ENCODE results near the gene STXBP5.

DNA sequence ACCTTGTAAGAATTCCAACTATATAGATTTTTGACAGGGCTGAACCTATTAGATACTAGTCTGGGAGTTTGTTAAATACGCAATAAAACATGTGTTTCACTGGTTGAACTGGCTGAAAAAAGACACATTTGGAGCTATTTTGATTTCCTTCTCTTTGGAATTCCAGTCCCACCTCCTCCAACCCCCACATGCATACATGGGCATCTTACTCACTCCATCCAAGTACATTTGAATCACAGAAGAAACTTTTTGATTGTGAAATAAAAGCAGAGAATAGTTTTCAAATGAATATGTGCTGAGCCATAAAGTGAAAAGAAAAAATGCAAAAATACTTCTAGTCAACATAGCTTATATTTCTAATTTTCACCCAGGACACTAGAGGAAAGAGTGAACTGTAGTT lies 33.9 kb upstream of the STXBP5 start:
- TF ChIP-seq, protein P1, sequence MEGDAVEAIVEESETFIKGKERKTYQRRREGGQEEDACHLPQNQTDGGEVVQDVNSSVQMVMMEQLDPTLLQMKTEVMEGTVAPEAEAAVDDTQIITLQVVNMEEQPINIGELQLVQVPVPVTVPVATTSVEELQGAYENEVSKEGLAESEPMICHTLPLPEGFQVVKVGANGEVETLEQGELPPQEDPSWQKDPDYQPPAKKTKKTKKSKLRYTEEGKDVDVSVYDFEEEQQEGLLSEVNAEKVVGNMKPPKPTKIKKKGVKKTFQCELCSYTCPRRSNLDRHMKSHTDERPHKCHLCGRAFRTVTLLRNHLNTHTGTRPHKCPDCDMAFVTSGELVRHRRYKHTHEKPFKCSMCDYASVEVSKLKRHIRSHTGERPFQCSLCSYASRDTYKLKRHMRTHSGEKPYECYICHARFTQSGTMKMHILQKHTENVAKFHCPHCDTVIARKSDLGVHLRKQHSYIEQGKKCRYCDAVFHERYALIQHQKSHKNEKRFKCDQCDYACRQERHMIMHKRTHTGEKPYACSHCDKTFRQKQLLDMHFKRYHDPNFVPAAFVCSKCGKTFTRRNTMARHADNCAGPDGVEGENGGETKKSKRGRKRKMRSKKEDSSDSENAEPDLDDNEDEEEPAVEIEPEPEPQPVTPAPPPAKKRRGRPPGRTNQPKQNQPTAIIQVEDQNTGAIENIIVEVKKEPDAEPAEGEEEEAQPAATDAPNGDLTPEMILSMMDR (IDR thresholded peaks at IDR 0.05) = no peak
- no peak for TF ChIP-seq POLR2A (IDR thresholded peaks at IDR 0.05)
